Type B pancreatic cell (in vitro differentiated cells): ENCODE data around the gene FANCG. TPM values are rescaled to one million over a fixed set of nuclear protein-coding genes. Genes with fewer than 3 reads are reported as not detected.

Experiments
- DNase-seq: peaks from one replicate; pipeline ENCODE4 v3.0.0; 2021; ENCODE audit warnings: mixed read lengths; ENCODE audit not compliant: unreplicated experiment; ENCODE audit errors: extremely low spot score
- H3K27ac Mint-ChIP-seq: 2 replicates; pipeline ENCODE4 v1.8.0; 2021; ENCODE audit warnings: mild to moderate bottlenecking, mixed read lengths
- H3K27me3 Mint-ChIP-seq: 2 replicates; pipeline ENCODE4 v1.8.0; 2021; ENCODE audit warnings: mixed read lengths
- H3K36me3 Mint-ChIP-seq: 2 replicates; pipeline ENCODE4 v1.8.0; 2021; ENCODE audit warnings: mixed read lengths
- H3K4me1 Mint-ChIP-seq: one replicate; pipeline ENCODE4 v1.8.0; 2021; ENCODE audit warnings: mixed read lengths; ENCODE audit not compliant: unreplicated experiment
- H3K4me3 Mint-ChIP-seq: 2 replicates; pipeline ENCODE4 v1.8.0; 2021; ENCODE audit warnings: mild to moderate bottlenecking, mixed read lengths
- H3K9me3 Mint-ChIP-seq: 2 replicates; pipeline ENCODE4 v1.8.0; 2021; ENCODE audit warnings: mixed read lengths
- CTCF ChIP-seq: fragments of 200-600 bp; sonication (generic); conservative IDR thresholded peaks from 2 replicates; pipeline ENCODE4 v1.5.0; 2021; ENCODE audit warnings: antibody characterized with exemption, mild to moderate bottlenecking
- total RNA-seq: library from RNA; stranded (reverse); gene quantifications from 2 replicates; pipeline ENCODE4 v1.2.1, GENCODE V29; 2021; ENCODE audit warnings: low replicate concordance

FANCG gene
- total RNA-seq, 1 donor from 2014 or later = 72.6 TPM

- peaks cover 83% of the 10 kb centered on the region for H3K36me3 Mint-ChIP-seq
- no peak overlapping the region for H3K27ac Mint-ChIP-seq
- no peak for DNase-seq
- H3K4me3 Mint-ChIP-seq = no peak overlapping the region
- no peak for TF ChIP-seq CTCF
- H3K27me3 Mint-ChIP-seq = no peaks in the 10 kb centered on the region
- H3K4me1 Mint-ChIP-seq = no peaks in the 10 kb centered on the region
- no peaks in the 10 kb centered on the region for H3K9me3 Mint-ChIP-seq
Measured at GRCh38 chr9:35057271-35057620, 22.5 kb downstream of the FANCG start.

GRCh38 chr9:35056571-35057270 is 23.0 kb downstream of the FANCG start:
- peaks cover 80% of the 10 kb centered on the region for H3K36me3 Mint-ChIP-seq
- DNase-seq = no peak
- no peaks in the 10 kb centered on the region for H3K27me3 Mint-ChIP-seq
- no peak overlapping the region for H3K4me3 Mint-ChIP-seq
- TF ChIP-seq CTCF = no peak
- no peaks in the 10 kb centered on the region for H3K4me1 Mint-ChIP-seq
- no peaks in the 10 kb centered on the region for H3K9me3 Mint-ChIP-seq
- H3K27ac Mint-ChIP-seq = no peak overlapping the region

GRCh38 chr9:35054871-35055644 is 24.7 kb downstream of the FANCG start:
- no peaks in the 10 kb centered on the region for H3K27me3 Mint-ChIP-seq
- DNase-seq = no peak
- H3K4me1 Mint-ChIP-seq = no peaks in the 10 kb centered on the region
- H3K27ac Mint-ChIP-seq = no peak overlapping the region
- H3K36me3 Mint-ChIP-seq = peaks cover 70% of the 10 kb centered on the region
- H3K4me3 Mint-ChIP-seq = no peak overlapping the region
- H3K9me3 Mint-ChIP-seq = no peaks in the 10 kb centered on the region
- no peak for TF ChIP-seq CTCF

GRCh38 chr9:35054185-35054835 is 25.4 kb downstream of the FANCG start:
- H3K27me3 Mint-ChIP-seq = no peaks in the 10 kb centered on the region
- no peak for TF ChIP-seq CTCF
- no peak overlapping the region for H3K27ac Mint-ChIP-seq
- H3K4me3 Mint-ChIP-seq = no peak overlapping the region
- H3K36me3 Mint-ChIP-seq = peaks cover 64% of the 10 kb centered on the region
- H3K9me3 Mint-ChIP-seq = no peaks in the 10 kb centered on the region
- DNase-seq = no peak
- H3K4me1 Mint-ChIP-seq = no peaks in the 10 kb centered on the region

- no peaks in the 10 kb centered on the region for H3K4me1 Mint-ChIP-seq
- H3K27me3 Mint-ChIP-seq = no peaks in the 10 kb centered on the region
- peaks cover 50% of the 10 kb centered on the region for H3K36me3 Mint-ChIP-seq
- H3K9me3 Mint-ChIP-seq = no peaks in the 10 kb centered on the region
- no peak for DNase-seq
- peak; percentile 77 for TF ChIP-seq CTCF
- H3K4me3 Mint-ChIP-seq = no peak overlapping the region
- H3K27ac Mint-ChIP-seq = no peak overlapping the region
Measured at GRCh38 chr9:35051069-35051967, 28.4 kb downstream of the FANCG start.
